ENCODE measurements around the gene CAMK1D. TPM values are rescaled to one million over a fixed set of nuclear protein-coding genes. Genes with fewer than 3 reads are reported as not detected.
"Not testable (repeated sequence)": the region's sequence is repeated elsewhere in the genome, so short reads cannot be mapped to it uniquely, and the experiment has no call there.

The CAMK1D gene
- total and polyA plus RNA-seq, 8 donors, result 1.4 to 26.9 (median 3.9) TPM

DNA sequence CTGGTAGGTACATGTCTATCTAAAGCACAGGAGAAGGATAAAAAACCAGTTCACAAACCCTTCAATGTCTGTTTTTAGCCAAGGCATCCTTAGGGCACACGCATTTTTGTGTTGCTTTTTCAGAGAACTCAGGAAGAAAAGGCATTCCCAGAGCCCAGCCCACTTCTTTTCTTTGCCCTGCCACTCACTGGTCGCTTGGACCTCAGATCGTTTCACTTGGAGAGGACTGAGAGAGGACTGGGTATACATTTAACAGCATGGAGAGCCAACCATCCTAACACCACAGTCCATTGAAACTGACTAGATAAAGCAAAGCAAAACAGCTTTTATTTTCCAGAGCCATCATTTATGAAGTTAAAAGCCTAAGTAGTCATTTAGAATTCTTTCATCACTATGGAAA is 194.2 kb downstream of the CAMK1D start:
- Histone ChIP-seq H3K9me3 (no peaks in the 10 kb centered on the region), H3K4me3 (no peak overlapping the region), H3K4me1 (peaks cover 0 to 13% (median 0%) of the 10 kb centered on the region in 4 donors), H3K36me3 (no peaks in the 10 kb centered on the region), H3K27me3 (no peaks in the 10 kb centered on the region), H3K27ac (no peak overlapping the region)
- no peak for TF ChIP-seq POLR2AphosphoS5 (IDR thresholded peaks at IDR 0.05)
- TF ChIP-seq, protein P1, sequence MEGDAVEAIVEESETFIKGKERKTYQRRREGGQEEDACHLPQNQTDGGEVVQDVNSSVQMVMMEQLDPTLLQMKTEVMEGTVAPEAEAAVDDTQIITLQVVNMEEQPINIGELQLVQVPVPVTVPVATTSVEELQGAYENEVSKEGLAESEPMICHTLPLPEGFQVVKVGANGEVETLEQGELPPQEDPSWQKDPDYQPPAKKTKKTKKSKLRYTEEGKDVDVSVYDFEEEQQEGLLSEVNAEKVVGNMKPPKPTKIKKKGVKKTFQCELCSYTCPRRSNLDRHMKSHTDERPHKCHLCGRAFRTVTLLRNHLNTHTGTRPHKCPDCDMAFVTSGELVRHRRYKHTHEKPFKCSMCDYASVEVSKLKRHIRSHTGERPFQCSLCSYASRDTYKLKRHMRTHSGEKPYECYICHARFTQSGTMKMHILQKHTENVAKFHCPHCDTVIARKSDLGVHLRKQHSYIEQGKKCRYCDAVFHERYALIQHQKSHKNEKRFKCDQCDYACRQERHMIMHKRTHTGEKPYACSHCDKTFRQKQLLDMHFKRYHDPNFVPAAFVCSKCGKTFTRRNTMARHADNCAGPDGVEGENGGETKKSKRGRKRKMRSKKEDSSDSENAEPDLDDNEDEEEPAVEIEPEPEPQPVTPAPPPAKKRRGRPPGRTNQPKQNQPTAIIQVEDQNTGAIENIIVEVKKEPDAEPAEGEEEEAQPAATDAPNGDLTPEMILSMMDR (IDR thresholded peaks at IDR 0.05), result no peak
- 62 to 78% (median 75%) methylated on average over 3 of the region's 3 CpGs for WGBS, 5 donors
- DNase-seq, result no peak
- intact Hi-C loops (cut with DNase I; ENCODE audit: low total_unique reads), result no loop called here

DNA sequence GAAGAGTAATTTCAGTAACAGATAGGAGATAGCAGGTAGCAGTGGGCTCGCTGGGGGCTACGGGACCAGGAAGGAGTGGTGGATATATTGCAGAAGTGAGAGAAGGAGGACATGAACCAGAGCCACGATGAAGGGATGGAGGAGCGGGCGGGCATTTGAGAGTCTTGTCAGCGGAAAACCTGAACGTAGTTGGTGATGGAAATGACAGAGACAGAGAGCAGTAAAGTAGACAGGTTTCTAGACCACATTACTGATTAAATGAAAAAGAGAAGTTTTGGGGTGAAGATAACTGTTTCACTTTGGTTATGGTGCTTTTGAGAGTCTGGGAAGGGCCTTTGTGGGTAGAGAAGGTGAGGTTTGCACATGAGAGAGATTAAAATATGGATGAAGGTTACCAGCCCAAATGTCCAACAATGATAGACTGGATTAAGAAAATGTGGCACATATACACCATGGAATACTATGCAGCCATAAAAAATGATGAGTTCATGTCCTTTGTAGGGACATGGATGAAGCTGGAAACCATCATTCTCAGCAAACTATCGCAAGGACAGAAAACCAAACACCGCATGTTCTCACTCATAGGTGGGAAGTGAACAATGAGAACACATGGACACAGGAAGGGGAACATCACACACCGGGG is 196.9 kb downstream of the CAMK1D start:
- H3K9me3 ChIP-seq; H3K36me3 ChIP-seq; intact Hi-C loops (cut with DNase I; ENCODE audit: low total_unique reads); H3K4me1 ChIP-seq; H3K4me3 ChIP-seq; H3K27ac ChIP-seq; H3K27me3 ChIP-seq; DNase-seq: not testable (repeated sequence)
- 92 to 97% (median 96%) methylated on average over 9 to 10 of the region's 10 CpGs for WGBS, 5 donors

DNA sequence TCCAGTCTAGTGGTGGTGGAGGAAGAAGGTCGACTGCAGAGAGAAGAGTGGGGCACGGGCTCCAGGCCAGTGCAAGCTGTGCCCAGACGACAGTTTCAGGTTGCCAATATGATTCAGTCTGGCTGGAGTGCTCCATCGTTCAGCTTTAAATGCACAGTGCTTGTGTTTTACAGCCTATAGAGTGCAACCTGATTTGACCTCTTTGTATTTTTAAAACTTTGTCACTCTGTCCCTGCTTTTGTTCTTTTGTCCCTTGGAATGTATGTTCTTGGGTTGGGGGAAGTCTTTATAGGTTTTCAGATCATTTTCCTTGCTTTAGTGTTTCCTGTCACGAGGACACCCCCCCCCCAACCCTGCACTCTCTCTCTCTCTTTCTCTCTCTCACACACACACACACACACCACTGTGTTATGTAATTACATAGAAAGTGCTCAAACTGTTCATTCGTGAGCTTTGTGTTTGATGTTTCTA is 198.0 kb downstream of the CAMK1D start:
- Histone ChIP-seq H3K4me1 (no peaks in the 10 kb centered on the region), H3K9me3 (no peaks in the 10 kb centered on the region), H3K4me3 (no peak overlapping the region), H3K36me3 (no peaks in the 10 kb centered on the region), H3K27ac (no peak overlapping the region), H3K27me3 (no peaks in the 10 kb centered on the region)
- TF ChIP-seq POLR2AphosphoS5 (IDR thresholded peaks at IDR 0.05) (no peak), POLR2A (IDR thresholded peaks at IDR 0.05) (no peak)
- TF ChIP-seq, protein P1 (IDR thresholded peaks at IDR 0.05), result no peak
- WGBS, 5 donors, result 29 to 45% (median 40%) methylated on average over 6 of the region's 6 CpGs
- intact Hi-C loops (cut with DNase I; ENCODE audit: low total_unique reads), result no loop called here
- no peak for DNase-seq

DNA sequence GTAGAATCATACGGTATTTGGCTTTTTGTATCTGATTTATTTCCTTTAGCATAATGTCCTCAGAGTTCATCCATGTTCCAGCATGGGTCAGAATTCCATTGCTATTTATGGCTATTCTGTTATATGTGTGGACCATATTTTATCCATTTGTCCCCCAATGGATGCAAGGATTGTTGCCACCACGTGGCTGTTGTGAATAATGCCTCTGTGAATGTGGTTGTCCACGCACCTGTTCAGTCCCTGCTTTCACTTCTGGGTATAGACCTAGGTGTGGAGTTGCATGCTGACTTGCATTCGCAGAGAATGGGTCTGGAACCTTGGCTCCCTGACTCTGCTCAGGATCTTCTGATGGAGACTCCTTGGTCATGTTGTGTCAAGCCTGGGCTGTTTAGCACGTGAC is 199.9 kb downstream of the CAMK1D start:
- WGBS, 5 donors, result 65 to 79% (median 71%) methylated on average over 5 of the region's 5 CpGs
- Histone ChIP-seq H3K27me3 (no peaks in the 10 kb centered on the region), H3K36me3 (peaks cover 0 to 8% (median 3%) of the 10 kb centered on the region in 4 donors), H3K9me3 (no peaks in the 10 kb centered on the region), H3K4me1 (no peaks in the 10 kb centered on the region), H3K4me3 (no peak overlapping the region), H3K27ac (no peak overlapping the region)
- intact Hi-C loops (cut with DNase I; ENCODE audit: low total_unique reads), result no loop called here
- TF ChIP-seq, protein P1 (IDR thresholded peaks at IDR 0.05), result peak in 1 of 7 experiments; percentile 18
- no peak for TF ChIP-seq POLR2A (IDR thresholded peaks at IDR 0.05)
- TF ChIP-seq EP300 (IDR thresholded peaks at IDR 0.05), result no peak
- DNase-seq, result no peak

DNA sequence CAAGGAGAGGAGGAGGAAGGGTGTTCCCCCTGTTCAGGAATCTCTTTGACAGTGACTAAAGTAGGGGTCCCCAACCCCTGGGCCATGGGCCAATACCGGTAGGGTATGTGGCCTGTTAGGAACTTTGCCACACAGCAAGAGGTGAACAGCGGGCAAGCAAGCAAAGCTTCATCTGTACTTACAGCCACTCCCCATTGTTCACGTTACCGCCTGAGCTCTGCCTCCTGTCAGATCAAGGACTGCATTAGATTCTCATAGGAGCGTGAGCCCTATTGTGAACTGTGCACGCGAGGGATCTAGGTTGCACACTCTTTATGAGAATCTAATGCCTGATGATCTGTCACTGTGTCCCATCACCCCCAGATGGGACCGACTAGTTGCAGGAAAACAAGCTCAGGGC is 201.6 kb downstream of the CAMK1D start:
- Histone ChIP-seq H3K27me3 (no peaks in the 10 kb centered on the region), H3K4me3 (no peak overlapping the region), H3K27ac (no peak overlapping the region), H3K36me3 (peaks cover 0 to 8% (median 3%) of the 10 kb centered on the region in 4 donors), H3K9me3 (no peaks in the 10 kb centered on the region), H3K4me1 (no peaks in the 10 kb centered on the region)
- intact Hi-C loops (cut with DNase I; ENCODE audit: low total_unique reads), result no loop called here
- TF ChIP-seq EP300 (IDR thresholded peaks at IDR 0.05) (no peak), POLR2AphosphoS5 (IDR thresholded peaks at IDR 0.05) (no peak)
- no peak for DNase-seq
- 96 to 99% (median 97%) methylated on average over 8 of the region's 8 CpGs for WGBS, 5 donors

Data from stomach (tissue), 9 donors.